Upper lobe of right lung (tissue), 1 donor: Measurements from ENCODE around the gene LHFPL6. TPM values are rescaled to one million over a fixed set of nuclear protein-coding genes. Genes with fewer than 3 reads are reported as not detected.

ENCODE experiments used
- ATAC-seq: fragments of 200-7000 bp; cut with Tn5 transposase; one replicate; pipeline ENCODE4 v1.9.1; 2020; ENCODE audit warnings: mild to moderate bottlenecking, moderate library complexity
- DNase-seq: peaks from one replicate; pipeline ENCODE4 v3.0.0-alpha.2; 2020
- H3K27ac ChIP-seq: fragments of 200-600 bp; one replicate; pipeline ENCODE4 v1.8.0; 2022
- H3K27me3 ChIP-seq: fragments of 200-600 bp; one replicate; pipeline ENCODE4 v1.8.0; 2022; ENCODE audit warnings: mild to moderate bottlenecking
- H3K36me3 ChIP-seq: fragments of 200-600 bp; one replicate; pipeline ENCODE4 v1.8.0; 2022
- H3K4me1 ChIP-seq: fragments of 200-600 bp; one replicate; pipeline ENCODE4 v1.8.0; 2022
- H3K4me3 ChIP-seq: fragments of 200-600 bp; one replicate; pipeline ENCODE4 v1.8.0; 2022; ENCODE audit warnings: mild to moderate bottlenecking
- H3K9me3 ChIP-seq: fragments of 200-600 bp; one replicate; pipeline ENCODE4 v1.8.0; 2022
- intact Hi-C: fragments of 100-400 bp; cut with DNase I; formaldehyde crosslinking; loops from one replicate; pipeline ENCODE4 v1.11.0; 2022
- total RNA-seq: library from RNA; stranded (reverse); fragmentation: NEBNext Ultra II Directional; extraction: Animal tissue kit (Norgen Biotek cat#: 25700); gene quantifications from one replicate; pipeline ENCODE4 v1.2.1, GENCODE V29; 2021
- TF ChIP-seq, protein P1 (sequence below): fragments of 200-600 bp; IDR thresholded peaks from one replicate; pipeline ENCODE4 v1.8.0; 2022; ENCODE audit warnings: antibody characterized with exemption
- donor health status: DM: no; HTN: yes; CAD: no; lungs with severe emphysema.

The LHFPL6 gene
- total RNA-seq, 1 donor from 2014 or later, result 80.0 TPM

GRCh38 chr13:39457274-39457673 is 145.7 kb downstream of the LHFPL6 start:
- DNase-seq, result no peak
- Histone ChIP-seq H3K36me3 (no peaks in the 10 kb centered on the region), H3K4me1 (peaks cover 33% of the 10 kb centered on the region), H3K27ac (no peak overlapping the region), H3K4me3 (no peak overlapping the region), H3K9me3 (no peaks in the 10 kb centered on the region), H3K27me3 (no peaks in the 10 kb centered on the region)
- no peak for ATAC-seq
- TF ChIP-seq, protein P1, sequence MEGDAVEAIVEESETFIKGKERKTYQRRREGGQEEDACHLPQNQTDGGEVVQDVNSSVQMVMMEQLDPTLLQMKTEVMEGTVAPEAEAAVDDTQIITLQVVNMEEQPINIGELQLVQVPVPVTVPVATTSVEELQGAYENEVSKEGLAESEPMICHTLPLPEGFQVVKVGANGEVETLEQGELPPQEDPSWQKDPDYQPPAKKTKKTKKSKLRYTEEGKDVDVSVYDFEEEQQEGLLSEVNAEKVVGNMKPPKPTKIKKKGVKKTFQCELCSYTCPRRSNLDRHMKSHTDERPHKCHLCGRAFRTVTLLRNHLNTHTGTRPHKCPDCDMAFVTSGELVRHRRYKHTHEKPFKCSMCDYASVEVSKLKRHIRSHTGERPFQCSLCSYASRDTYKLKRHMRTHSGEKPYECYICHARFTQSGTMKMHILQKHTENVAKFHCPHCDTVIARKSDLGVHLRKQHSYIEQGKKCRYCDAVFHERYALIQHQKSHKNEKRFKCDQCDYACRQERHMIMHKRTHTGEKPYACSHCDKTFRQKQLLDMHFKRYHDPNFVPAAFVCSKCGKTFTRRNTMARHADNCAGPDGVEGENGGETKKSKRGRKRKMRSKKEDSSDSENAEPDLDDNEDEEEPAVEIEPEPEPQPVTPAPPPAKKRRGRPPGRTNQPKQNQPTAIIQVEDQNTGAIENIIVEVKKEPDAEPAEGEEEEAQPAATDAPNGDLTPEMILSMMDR, result no peak
- intact Hi-C loops, result no loop called here

DNA sequence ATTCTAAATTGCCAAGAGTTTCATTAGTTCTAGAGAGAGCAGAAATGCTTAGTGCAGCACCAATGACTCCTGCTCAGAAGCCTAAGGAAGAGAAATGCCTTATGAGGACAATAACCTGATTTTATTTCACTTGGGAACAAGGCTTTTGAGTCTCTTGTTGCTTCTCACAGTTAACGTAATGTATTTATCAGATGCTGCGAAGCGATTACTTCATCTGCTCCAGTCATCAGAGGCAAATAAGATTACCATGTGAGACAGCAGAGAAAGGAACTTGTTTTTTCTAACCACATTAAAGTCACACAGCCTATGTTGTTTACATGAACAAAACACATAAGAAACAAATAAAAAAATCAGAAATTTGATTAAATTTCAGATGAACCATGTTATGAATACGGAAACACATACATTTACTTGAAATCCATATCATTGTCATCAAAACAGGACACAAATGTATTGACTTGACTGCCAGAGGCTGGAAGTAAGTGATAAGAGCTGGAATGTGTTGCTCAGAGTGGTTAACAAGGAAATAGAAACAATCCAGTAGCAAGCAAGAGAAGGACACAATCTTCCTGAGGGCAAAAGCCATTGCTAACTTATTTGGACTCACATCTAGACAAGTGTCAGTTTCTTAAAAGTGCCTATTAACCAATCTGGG is 147.3 kb downstream of the LHFPL6 start:
- ATAC-seq (no peak), DNase-seq (no peak)
- Histone ChIP-seq H3K4me3 (no peak overlapping the region), H3K27ac (no peak overlapping the region), H3K4me1 (peaks cover 38% of the 10 kb centered on the region), H3K36me3 (no peaks in the 10 kb centered on the region), H3K27me3 (no peaks in the 10 kb centered on the region), H3K9me3 (no peaks in the 10 kb centered on the region)
- TF ChIP-seq, protein P1, result no peak
- intact Hi-C loops, result no loop called here

GRCh38 chr13:39452834-39453233 is 150.2 kb downstream of the LHFPL6 start:
- H3K36me3 ChIP-seq, result no peaks in the 10 kb centered on the region
- no peaks in the 10 kb centered on the region for H3K27me3 ChIP-seq
- TF ChIP-seq, protein P1, result no peak
- H3K27ac ChIP-seq, result no peak overlapping the region
- DNase-seq, result no peak
- intact Hi-C loops, result no loop called here
- no peak overlapping the region for H3K4me3 ChIP-seq
- peaks cover 40% of the 10 kb centered on the region for H3K4me1 ChIP-seq
- peak; percentile 51 for ATAC-seq
- no peaks in the 10 kb centered on the region for H3K9me3 ChIP-seq

DNA sequence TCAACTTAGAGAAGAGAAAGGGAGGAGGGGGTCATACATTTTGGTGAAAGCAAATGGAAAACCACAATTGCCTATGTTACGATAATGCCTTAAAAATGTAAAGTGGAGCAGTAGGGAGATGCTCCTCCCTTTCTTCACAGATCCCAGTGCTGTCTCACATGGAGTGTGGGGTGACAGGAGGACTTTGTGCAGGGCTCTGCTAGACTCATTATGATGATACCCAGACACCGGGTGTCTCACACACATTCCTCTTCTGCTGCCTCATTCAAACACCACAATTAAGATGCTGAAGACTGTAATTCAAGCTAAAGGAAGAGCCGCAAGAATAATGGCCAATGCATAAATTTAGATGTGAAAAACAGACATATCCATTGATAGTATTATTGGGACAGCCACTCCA is 150.6 kb downstream of the LHFPL6 start:
- H3K4me3 ChIP-seq, result no peak overlapping the region
- H3K27me3 ChIP-seq, result no peaks in the 10 kb centered on the region
- TF ChIP-seq, protein P1, result no peak
- H3K36me3 ChIP-seq, result no peaks in the 10 kb centered on the region
- H3K27ac ChIP-seq, result no peak overlapping the region
- peaks cover 40% of the 10 kb centered on the region for H3K4me1 ChIP-seq
- intact Hi-C loops, result no loop called here
- H3K9me3 ChIP-seq, result no peaks in the 10 kb centered on the region
- ATAC-seq (peak; percentile 29), DNase-seq (no peak)

- TF ChIP-seq, protein P1, result no peak
- Histone ChIP-seq H3K27me3 (no peaks in the 10 kb centered on the region), H3K4me1 (peaks cover 40% of the 10 kb centered on the region), H3K36me3 (no peaks in the 10 kb centered on the region), H3K4me3 (no peak overlapping the region), H3K27ac (no peak overlapping the region), H3K9me3 (no peaks in the 10 kb centered on the region)
- ATAC-seq (peak; percentile 74), DNase-seq (no peak)
- intact Hi-C loops, result no loop called here
Measured at GRCh38 chr13:39451860-39452301, 151.1 kb downstream of the LHFPL6 start.

DNA sequence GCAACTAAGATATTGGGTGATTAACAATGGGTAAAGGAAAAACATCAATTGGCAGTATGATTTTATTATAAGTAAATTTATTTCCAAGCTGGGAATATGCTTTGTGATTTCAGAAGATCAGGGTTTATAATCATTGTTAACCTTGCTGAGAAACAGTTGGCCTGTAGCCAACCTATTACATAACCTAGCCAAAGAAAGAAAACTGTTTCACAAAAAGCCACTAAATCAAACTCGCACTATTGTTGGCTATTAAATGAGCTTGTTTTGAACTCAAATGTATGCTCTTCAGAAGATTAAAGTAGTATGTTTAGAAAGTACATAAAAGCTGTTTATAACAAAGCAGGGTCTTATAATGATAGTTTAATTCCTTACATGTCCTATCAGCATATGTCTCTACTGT is 151.7 kb downstream of the LHFPL6 start:
- TF ChIP-seq, protein P1, result no peak
- intact Hi-C loops, result no loop called here
- Histone ChIP-seq H3K36me3 (no peaks in the 10 kb centered on the region), H3K4me3 (no peak overlapping the region), H3K27ac (no peak overlapping the region), H3K4me1 (peaks cover 45% of the 10 kb centered on the region), H3K9me3 (no peaks in the 10 kb centered on the region), H3K27me3 (no peaks in the 10 kb centered on the region)
- DNase-seq, result no peak
- no peak for ATAC-seq
